ENCODE data around the gene TMEM131. TPM values are rescaled to one million over a fixed set of nuclear protein-coding genes. Genes with fewer than 3 reads are reported as not detected.

TMEM131 gene
- total and polyA plus RNA-seq, 2 of the 8 experiments (the other 6 are each of a cell fraction or from before 2014, with no cell fraction given), result 9.7 to 22.9 TPM

- no peak for FAIRE-seq
- Histone ChIP-seq H2BK12ac (ENCODE audit: low read depth, low read length) (no peak overlapping the region), H2BK5ac (ENCODE audit: low read depth, low read length) (no peak overlapping the region), H3K79me2 (ENCODE audit: control insufficient read depth in 1 of 2, insufficient read depth in 2 of 2, low read length in 2 of 2) (no peaks in the 10 kb centered on the region), H3K4ac (replicated peaks; ENCODE audit: insufficient read length, low read depth, low read length) (no peak overlapping the region), H3K4me1 (replicated peaks in 1 of 4; ENCODE audit: control insufficient read depth in 3 of 4, insufficient read depth in 4 of 4, low read length in 3 of 4) (no peaks in the 10 kb centered on the region; a peak in 1 of 7 replicates), H3K18ac (ENCODE audit: extremely low read depth, low read length) (no peak overlapping the region), H4K8ac (ENCODE audit: extremely low read depth, insufficient read depth, low read length) (no peak overlapping the region), H3K14ac (ENCODE audit: insufficient read length) (no peak overlapping the region), H3K79me1 (ENCODE audit: low read depth, low read length) (no peaks in the 10 kb centered on the region; the same call in 1 of the 2 replicates), H2BK15ac (ENCODE audit: low read length) (no peak overlapping the region), H3K23ac (ENCODE audit: insufficient read length) (no peak overlapping the region), H2BK120ac (replicated peaks; ENCODE audit: low read depth, low read length) (no peak overlapping the region), H3K27me3 (replicated peaks in 1 of 4; ENCODE audit: control insufficient read depth in 3 of 4, extremely low read depth in 1 of 4, insufficient read depth in 3 of 4, low read length in 3 of 4) (no peaks in the 10 kb centered on the region; a peak in 1 of 7 replicates), H3K9ac (replicated peaks in 1 of 4; ENCODE audit: extremely low read depth in 1 of 4, low read depth in 3 of 4, low read length in 3 of 4) (no peak overlapping the region), H3K56ac (replicated peaks; ENCODE audit: insufficient read length, low read depth, low read length) (no peak overlapping the region), H3K9me3 (ENCODE audit: insufficient read depth in 2 of 2, low read depth in 1 of 2, low read length in 1 of 2) (no peaks in the 10 kb centered on the region), H3K23me2 (ENCODE audit: low read depth, low read length) (no peaks in the 10 kb centered on the region), H4K91ac (replicated peaks; ENCODE audit: insufficient read length, low read length) (no peak overlapping the region), H4K20me1 (replicated peaks in 1 of 2; ENCODE audit: control insufficient read depth in 1 of 2, insufficient read depth in 2 of 2, low read length in 2 of 2) (peaks cover 0 to 2% of the 10 kb centered on the region in 2 experiments), H3K4me3 (ENCODE audit: extremely low read depth in 1 of 4, insufficient read depth in 2 of 4, low read depth in 3 of 4, low read length in 4 of 4) (no peak overlapping the region), H2AK5ac (ENCODE audit: low read depth, low read length) (no peak overlapping the region), H2BK20ac (ENCODE audit: low read length) (no peak overlapping the region), H3K4me2 (ENCODE audit: insufficient read depth in 1 of 2, low read depth in 2 of 2, low read length in 2 of 2) (no peak overlapping the region), H3K36me3 (ENCODE audit: control insufficient read depth in 2 of 4, insufficient read depth in 4 of 4, low read length in 3 of 4) (peaks cover 0 to 20% (median 6%) of the 10 kb centered on the region in 4 experiments; a peak in 5 of 8 replicates), H2AFZ (ENCODE audit: low read length) (no peak overlapping the region), H4K5ac (ENCODE audit: insufficient read length, low read depth, low read length) (no peak overlapping the region), H3K27ac (ENCODE audit: low read depth, low read length) (no peak overlapping the region)
- DNase-seq (ENCODE audit: low read depth in 1 of 2, low spot score in 2 of 2), result no peak
- 88% methylated on average over 9 of the region's 9 CpGs; no CpG with 5 or more reads in 1 of the 2 experiments for WGBS, 2 experiments (ENCODE audit: extremely low coverage in 1 of 2, insufficient coverage in 1 of 2, insufficient read length in 1 of 2, insufficient replicate concordance in 2 of 2, low coverage in 1 of 2, low lambda C conversion rate in 2 of 2, missing lambda C conversion rate in 1 of 2)
- no peak for TF ChIP-seq PHF8 (conservative IDR thresholded peaks at IDR 0.05; ENCODE audit: low read depth, low read length)
- no peak for TF ChIP-seq SP1 (IDR thresholded peaks at IDR 0.05; ENCODE audit: low read depth, low read length)
- CTCF ChIA-PET (ENCODE audit: partially characterized antibody), result interaction anchor here (1.0 to 1.9 kb wide), 3 partner anchors 14 to 60 kb away, joined by 3 to 7 read pairs (median 6); no protein-coding TSS in a partner anchor
- POLR2A ChIA-PET (ENCODE audit: partially characterized antibody), result no interaction called here
These were observed 235.9 kb downstream of the TMEM131 start for GRCh38 chr2:97759727-97760407.

Measured in H1 (cell line).